Naive thymus-derived CD4-positive, alpha-beta T cell (primary cell): ENCODE data around the gene PVALB. TPM values are rescaled to one million over a fixed set of nuclear protein-coding genes. Genes with fewer than 3 reads are reported as not detected.

Source experiments
- ATAC-seq: fragments of 150-1000 bp; cut with Tn5 transposase; 2 replicates; pipeline ENCODE4 v1.10.0; 2021; ENCODE audit warnings: mild to moderate bottlenecking, moderate library complexity
- CTCF ChIA-PET: fragments of 350-600 bp; sonication (Branson Sonifier 250); formaldehyde crosslinking; loops from one replicate; lab custom pipeline; 2021; ENCODE audit warnings: antibody characterized with exemption; lab: Charles Lee
- POLR2A ChIA-PET: fragments of 350-600 bp; sonication (Branson Sonifier 250); formaldehyde crosslinking; loops from one replicate; lab custom pipeline; 2021; ENCODE audit warnings: antibody characterized with exemption, inconsistent platforms; lab: Charles Lee
- DNase-seq, 9 donors: peaks; one replicate each; pipeline versions ENCODE4 v3.0.0 to v3.0.0-alpha.2; 2020 to 2022; ENCODE audit warnings: mixed read lengths in 1 of 9
- H3K27ac ChIP-seq: one replicate; pipeline ENCODE4 v1.7.0; 2013; ENCODE audit warnings: mild to moderate bottlenecking, low read depth, low read length, moderate library complexity
- H3K27me3 ChIP-seq, 2 donors: one replicate each; pipeline ENCODE4 v1.7.0; 2013; ENCODE audit warnings: low read length in 2 of 2, mild to moderate bottlenecking in 2 of 2, moderate library complexity in 2 of 2; ENCODE audit not compliant: control insufficient read depth in 2 of 2, insufficient read depth in 2 of 2
- H3K36me3 ChIP-seq, 3 experiments: 1 replicate in 2 of 3; 2 replicates in 1 of 3; pipeline ENCODE4 v1.7.0; 2013; ENCODE audit warnings: low read length in 3 of 3, mild to moderate bottlenecking in 3 of 3, moderate library complexity in 1 of 3; ENCODE audit not compliant: insufficient read depth in 3 of 3, control insufficient read depth in 2 of 3
- H3K4me1 ChIP-seq, 2 donors: one replicate each; pipeline ENCODE4 v1.7.0; 2013; ENCODE audit warnings: low read length in 2 of 2, mild to moderate bottlenecking in 2 of 2, moderate library complexity in 1 of 2; ENCODE audit not compliant: control insufficient read depth in 2 of 2, insufficient read depth in 2 of 2
- H3K4me3 ChIP-seq: 2 replicates; pipeline ENCODE4 v1.7.0; 2013; ENCODE audit warnings: mild to moderate bottlenecking, low read length
- H3K9me3 ChIP-seq, 3 experiments: 1 replicate in 2 of 3; 2 replicates in 1 of 3; pipeline ENCODE4 v1.7.0; 2013; ENCODE audit warnings: low read length in 3 of 3; ENCODE audit not compliant: control insufficient read depth in 2 of 3
- H3K27ac Mint-ChIP-seq, 9 donors: one replicate each; pipeline ENCODE4 v1.8.0; 2020 to 2022; ENCODE audit warnings: mixed read lengths in 9 of 9, mild to moderate bottlenecking in 8 of 9, moderate library complexity in 5 of 9, inconsistent platforms in 2 of 9
- H3K27me3 Mint-ChIP-seq, 5 donors: one replicate each; pipeline ENCODE4 v1.8.0; 2021 to 2022; ENCODE audit warnings: mixed read lengths in 5 of 5, mild to moderate bottlenecking in 1 of 5
- H3K36me3 Mint-ChIP-seq, 5 donors: one replicate each; pipeline ENCODE4 v1.8.0; 2020 to 2022; ENCODE audit warnings: mixed read lengths in 5 of 5, mild to moderate bottlenecking in 3 of 5, inconsistent platforms in 1 of 5
- H3K4me1 Mint-ChIP-seq, 7 donors: one replicate each; pipeline ENCODE4 v1.8.0; 2020 to 2022; ENCODE audit warnings: mixed read lengths in 7 of 7, mild to moderate bottlenecking in 3 of 7, inconsistent platforms in 1 of 7
- H3K4me3 Mint-ChIP-seq, 10 donors: one replicate each; pipeline ENCODE4 v1.8.0; 2020 to 2022; ENCODE audit warnings: mild to moderate bottlenecking in 10 of 10, mixed read lengths in 10 of 10, moderate library complexity in 6 of 10, inconsistent platforms in 2 of 10
- H3K9me3 Mint-ChIP-seq, 11 donors: one replicate each; pipeline ENCODE4 v1.8.0; 2020 to 2022; ENCODE audit warnings: mixed read lengths in 11 of 11, mild to moderate bottlenecking in 4 of 11, inconsistent platforms in 1 of 11, moderate library complexity in 1 of 11
- intact Hi-C, 2 donors: fragments of 100-400 bp; cut with micrococcal nuclease; formaldehyde crosslinking; loops; one replicate each; pipeline ENCODE4 v1.15.1; 2023
- polyA plus RNA-seq, 2 donors: library from polyadenylated mRNA; unstranded; fragments of 300-500 nt; fragmentation: Illumina TruSeq; gene quantifications; one replicate each; pipeline ENCODE4 v1.2.3, GENCODE V29; 2021
- total RNA-seq, 6 experiments: library from RNA in 5 of 6; stranded (reverse) in 5 of 6; gene quantifications; 1 replicate in 5 of 6; 2 replicates in 1 of 6; pipeline ENCODE4 v1.2.3 and lab custom pipeline; 2021 to 2026

Gene PVALB
- total and polyA plus RNA-seq, 7 experiments from 2014 or later = not detected

DNA sequence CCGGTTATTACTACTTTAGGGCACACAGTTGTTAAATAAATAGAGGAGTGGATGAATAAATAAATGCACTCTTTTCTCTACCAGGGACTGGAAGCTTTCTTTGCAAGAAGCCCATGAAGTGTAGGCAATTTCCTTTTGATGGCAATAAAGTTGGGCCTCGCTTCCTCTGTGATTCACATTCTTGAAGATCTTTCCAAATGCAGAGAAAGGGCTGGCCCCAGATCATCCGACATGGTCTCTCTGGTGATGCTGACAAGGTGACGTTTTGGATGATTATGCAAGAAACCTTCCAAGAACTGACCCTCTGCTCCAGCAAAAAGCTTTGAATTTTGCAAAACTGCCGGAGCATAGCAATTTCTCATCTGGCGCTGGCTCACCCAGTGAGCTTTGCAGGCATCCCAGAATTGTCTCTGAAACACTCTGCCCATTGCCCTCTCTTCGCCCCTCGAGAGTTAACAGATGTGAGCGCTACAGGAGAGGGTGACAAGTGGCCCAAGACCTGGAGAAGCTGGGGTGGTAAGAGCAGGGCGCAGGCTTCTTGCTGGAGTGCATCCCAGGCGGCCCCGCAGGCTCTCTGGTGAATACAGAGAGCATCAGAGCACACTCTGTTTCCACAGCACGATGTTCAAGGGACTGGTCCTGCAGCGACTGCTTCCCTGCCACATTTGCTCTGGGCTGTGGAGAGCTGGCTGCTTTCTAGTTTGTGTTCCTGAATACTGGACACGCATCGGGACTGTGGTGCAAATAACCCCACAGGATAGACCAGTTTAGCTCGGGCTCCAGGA lies 29.4 kb downstream of the PVALB start:
- Histone ChIP-seq H3K4me3 (no peak overlapping the region), H3K27ac (no peak overlapping the region), H3K4me1 (peaks cover 0 to under 1% of the 10 kb centered on the region in 2 donors), H3K9me3 (no peaks in the 10 kb centered on the region), H3K36me3 (no peaks in the 10 kb centered on the region), H3K27me3 (no peaks in the 10 kb centered on the region)
- H3K4me1 Mint-ChIP-seq = peaks cover 0 to 20% (median 3%) of the 10 kb centered on the region in 7 donors
- no peak overlapping the region for H3K27ac Mint-ChIP-seq
- no peak overlapping the region for H3K4me3 Mint-ChIP-seq
- CTCF ChIA-PET = no interaction called here
- no peaks in the 10 kb centered on the region for H3K36me3 Mint-ChIP-seq
- POLR2A ChIA-PET = no interaction called here
- H3K9me3 Mint-ChIP-seq = no peaks in the 10 kb centered on the region
- ATAC-seq = no peak
- no peak for DNase-seq
- intact Hi-C loops = no loop called here
- H3K27me3 Mint-ChIP-seq = peaks cover 0 to 11% (median 7%) of the 10 kb centered on the region in 5 donors

DNA sequence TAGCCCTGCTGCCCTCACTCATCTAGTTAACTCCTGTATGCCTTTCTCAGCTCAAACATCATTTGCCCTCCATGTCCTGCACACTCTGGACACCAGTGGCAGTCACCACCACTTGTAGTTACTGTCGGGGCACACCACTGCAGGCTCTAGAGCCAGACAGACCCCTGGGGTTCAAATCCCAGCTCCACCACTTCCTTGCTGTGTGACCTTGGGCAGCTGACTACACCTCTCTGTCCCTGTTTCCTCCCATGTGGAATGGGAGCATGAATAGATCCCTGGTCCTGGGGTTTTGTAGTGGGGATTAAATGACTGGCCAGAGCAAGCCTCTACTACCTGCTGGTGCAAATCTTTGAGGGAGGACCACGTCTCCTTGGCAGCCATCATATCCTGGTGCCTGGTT lies 33.1 kb downstream of the PVALB start:
- H3K27ac Mint-ChIP-seq = peak overlapping the region in 1 of 9 donors; percentile 39
- Histone ChIP-seq H3K27ac (no peak overlapping the region), H3K36me3 (no peaks in the 10 kb centered on the region), H3K9me3 (no peaks in the 10 kb centered on the region), H3K4me1 (peaks cover 0 to 9% of the 10 kb centered on the region in 2 donors), H3K4me3 (no peak overlapping the region), H3K27me3 (no peaks in the 10 kb centered on the region)
- peaks cover 0 to 18% (median 9%) of the 10 kb centered on the region in 7 donors for H3K4me1 Mint-ChIP-seq
- no peak overlapping the region for H3K4me3 Mint-ChIP-seq
- no peaks in the 10 kb centered on the region for H3K9me3 Mint-ChIP-seq
- peaks cover 0 to 11% (median 7%) of the 10 kb centered on the region in 5 donors for H3K27me3 Mint-ChIP-seq
- DNase-seq = no peak
- CTCF ChIA-PET = interaction anchor here (2.1 to 3.2 kb wide), 2 partner anchors 75 to 194 kb away, joined by 4 to 14 read pairs; no protein-coding TSS in a partner anchor
- intact Hi-C loops = no loop called here
- POLR2A ChIA-PET = no interaction called here
- H3K36me3 Mint-ChIP-seq = no peaks in the 10 kb centered on the region
- ATAC-seq = no peak

DNA sequence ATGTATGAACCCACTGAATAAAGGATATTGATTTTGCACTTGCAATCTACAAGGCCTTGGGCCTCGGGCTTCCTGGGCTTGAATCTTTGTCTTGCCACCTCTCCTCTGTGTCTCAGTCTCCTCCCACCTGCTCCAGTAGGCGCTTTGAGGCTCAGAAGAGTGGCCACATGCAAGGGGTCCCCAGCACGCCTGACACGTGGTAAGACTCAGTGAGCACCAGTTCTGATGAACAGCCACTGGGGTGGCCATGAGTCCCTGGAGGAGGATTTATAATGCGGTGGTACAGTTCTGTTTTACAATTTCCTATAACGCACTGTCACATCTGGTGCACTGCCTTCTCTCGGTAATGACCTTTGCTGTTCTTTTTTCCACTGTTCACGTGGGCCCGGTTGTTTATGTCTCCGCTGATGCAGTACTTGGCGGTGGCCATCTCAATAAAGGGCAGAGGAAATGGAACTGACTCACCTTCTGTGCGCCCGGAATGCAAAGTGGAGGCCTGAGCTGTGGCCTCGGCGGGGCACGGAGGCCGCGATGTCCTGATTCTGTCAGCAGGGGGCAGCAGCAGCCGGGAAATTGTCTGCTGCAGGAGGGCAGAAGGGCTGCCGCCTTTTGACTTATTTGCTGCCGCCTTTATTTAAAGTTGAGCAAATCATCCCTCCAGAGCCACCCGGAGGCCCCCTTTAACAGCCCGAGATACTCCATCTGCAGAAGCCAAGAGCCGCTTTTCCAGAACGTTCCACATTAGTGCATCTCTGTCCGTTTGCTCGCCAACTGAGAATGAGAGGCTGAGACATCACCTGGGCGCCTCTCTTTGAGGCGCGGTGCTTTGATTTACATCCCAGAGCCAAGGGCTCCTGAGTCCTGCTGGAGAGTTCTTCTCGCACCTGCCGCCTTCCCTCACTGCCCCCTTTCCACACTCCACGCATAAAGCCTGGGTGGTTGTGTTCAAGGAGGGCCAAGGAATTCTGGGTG lies 34.9 kb downstream of the PVALB start:
- H3K36me3 Mint-ChIP-seq = no peaks in the 10 kb centered on the region
- H3K4me1 Mint-ChIP-seq = peaks cover 9 to 34% (median 18%) of the 10 kb centered on the region in 7 donors
- peak; percentile 98 for ATAC-seq
- H3K27ac Mint-ChIP-seq = peak overlapping the region in 5 of 9 donors; percentile 27 to 72 (median 58)
- ChIA-PET CTCF (interaction anchor here (0.6 to 3.2 kb wide), 7 partner anchors 8 to 423 kb away, joined by 3 to 14 read pairs (median 5); no protein-coding TSS in a partner anchor), POLR2A (interaction anchor here (0.6 to 1.0 kb wide), 2 partner anchors 200 to 700 kb away, joined by 3 to 5 read pairs; no protein-coding TSS in a partner anchor)
- Histone ChIP-seq H3K36me3 (no peaks in the 10 kb centered on the region), H3K9me3 (no peaks in the 10 kb centered on the region), H3K4me3 (no peak overlapping the region), H3K27ac (no peak overlapping the region), H3K27me3 (no peaks in the 10 kb centered on the region), H3K4me1 (peaks cover 4 to 10% of the 10 kb centered on the region in 2 donors)
- peak overlapping the region in 4 of 10 donors; percentile 8 to 57 (median 43) for H3K4me3 Mint-ChIP-seq
- intact Hi-C loops = loop anchor here (1.0 kb wide), 6 partner anchors 74 to 416 kb away; no protein-coding TSS in a partner anchor
- H3K9me3 Mint-ChIP-seq = no peaks in the 10 kb centered on the region
- peaks cover 0 to 11% (median 7%) of the 10 kb centered on the region in 5 donors for H3K27me3 Mint-ChIP-seq
- DNase-seq = peak; percentile 66 to 92 (median 80)

DNA sequence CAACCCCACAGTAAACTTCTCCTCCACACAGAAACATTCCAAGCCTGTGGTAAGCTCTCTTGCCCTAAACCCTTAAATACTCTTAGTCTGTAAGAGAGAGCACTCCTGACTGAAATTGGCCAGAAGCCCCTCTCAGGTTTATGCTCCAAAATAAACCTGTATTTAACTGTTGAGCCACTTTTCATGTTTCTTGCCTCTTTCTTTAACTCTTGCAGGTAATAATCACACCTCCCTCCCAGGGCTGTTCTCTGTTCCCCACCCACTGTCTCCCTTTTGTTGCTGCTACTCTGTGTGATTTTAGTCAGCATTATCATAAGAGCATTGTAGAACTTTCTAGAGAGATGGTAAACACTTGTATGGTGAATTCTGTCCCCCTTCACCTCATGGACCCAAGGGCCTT lies 38.8 kb downstream of the PVALB start:
- no peaks in the 10 kb centered on the region for H3K36me3 Mint-ChIP-seq
- no peaks in the 10 kb centered on the region for H3K9me3 Mint-ChIP-seq

DNA sequence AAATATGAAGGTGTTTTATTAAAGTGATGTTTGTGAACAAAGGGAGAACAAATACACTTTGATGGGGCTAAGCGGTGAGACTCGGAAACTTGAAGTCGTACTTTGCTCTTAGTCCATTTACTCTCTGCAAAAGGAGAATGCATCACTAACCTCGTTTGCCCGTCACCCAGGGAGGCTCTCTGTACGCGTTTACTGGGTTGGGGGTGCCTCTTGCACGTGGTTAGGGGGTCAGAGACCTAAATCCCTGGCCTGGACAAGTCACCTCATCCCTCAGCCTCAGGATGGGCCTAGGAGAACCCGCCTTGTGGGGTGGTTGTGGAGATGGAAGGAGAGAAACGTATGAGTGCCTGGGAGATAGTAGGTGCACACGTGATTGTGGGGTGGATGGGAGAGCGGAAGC lies 40.1 kb downstream of the PVALB start:
- ATAC-seq (no peak), DNase-seq (peak in 1 of 9 donors; percentile 35)
- H3K27me3 ChIP-seq = no peaks in the 10 kb centered on the region
- H3K4me1 ChIP-seq = peaks cover 15% of the 10 kb centered on the region in 2 donors
- Mint-ChIP-seq H3K27ac (peak overlapping the region; percentile 92 to 99 (median 96)), H3K4me1 (peaks cover 17 to 42% (median 32%) of the 10 kb centered on the region in 7 donors), H3K9me3 (no peaks in the 10 kb centered on the region), H3K4me3 (peak overlapping the region; percentile 85 to 95 (median 92)), H3K36me3 (peaks cover 0 to 5% (median 4%) of the 10 kb centered on the region in 5 donors), H3K27me3 (no peaks in the 10 kb centered on the region)
- H3K36me3 ChIP-seq = peaks cover 0 to 2% (median 0%) of the 10 kb centered on the region in 3 experiments
- peak overlapping the region; percentile 48 for H3K4me3 ChIP-seq
- H3K27ac ChIP-seq = peak overlapping the region; percentile 75
- no peaks in the 10 kb centered on the region for H3K9me3 ChIP-seq
- ChIA-PET POLR2A (interaction anchor here (0.6 to 1.8 kb wide), 8 partner anchors 11 to 1477 kb away, joined by 3 to 8 read pairs (median 4); partner anchors contain the start of genes APOL3, EIF3D, KCTD17 and TOM1), CTCF (interaction anchor here (0.5 to 1.5 kb wide), 7 partner anchors 79 to 1179 kb away, joined by 3 to 5 read pairs (median 4); no protein-coding TSS in a partner anchor)
- intact Hi-C loops = loop anchor here (1.0 to 5.0 kb wide), 10 partner anchors 19 to 832 kb away; partner anchors contain the start of genes EIF3D (in 2 of the 2), GGA1 (in 1 of the 2) and KCTD17 (in 1 of the 2)

More for the DNA sequence above, 38.8 kb downstream of the PVALB start:
- Histone ChIP-seq H3K4me3 (no peak overlapping the region), H3K4me1 (peaks cover 15 to 22% of the 10 kb centered on the region in 2 donors), H3K9me3 (no peaks in the 10 kb centered on the region), H3K27ac (no peak overlapping the region), H3K36me3 (no peaks in the 10 kb centered on the region), H3K27me3 (no peaks in the 10 kb centered on the region)
- H3K4me1 Mint-ChIP-seq = peaks cover 22 to 48% (median 36%) of the 10 kb centered on the region in 7 donors
- intact Hi-C loops = loop anchor here in 1 of 2 donors (5.0 kb wide), 1 partner anchor 231 kb away; no protein-coding TSS in a partner anchor
- ChIA-PET POLR2A (interaction anchor here (0.8 kb wide), 1 partner anchor 14 kb away, joined by 3 read pairs; no protein-coding TSS in a partner anchor), CTCF (interaction anchor here (0.6 to 1.3 kb wide), 2 partner anchors 78 to 248 kb away, joined by 3 to 9 read pairs; no protein-coding TSS in a partner anchor)
- H3K27me3 Mint-ChIP-seq = no peaks in the 10 kb centered on the region
- DNase-seq = no peak
- no peak for ATAC-seq
- peak overlapping the region in 8 of 9 donors; percentile 47 to 98 (median 94) for H3K27ac Mint-ChIP-seq
- peak overlapping the region in 7 of 10 donors; percentile 16 to 89 (median 50) for H3K4me3 Mint-ChIP-seq
